Thyroid gland (tissue), 4 donors: ENCODE results near the gene NR4A2.

Source experiments
- CTCF ChIP-seq, 6 experiments: fragments of 200-600 bp in 3 of 6; fragments of 450-650 bp in 3 of 6; sonication (generic) in 3 of 6; IDR thresholded peaks; one replicate each; pipeline ENCODE4 v1.5.1; 2016 to 2019; ENCODE audit warnings: antibody characterized with exemption in 6 of 6, mild to moderate bottlenecking in 2 of 6, inconsistent platforms in 1 of 6, moderate library complexity in 1 of 6
- POLR2A ChIP-seq, 2 donors: fragments of 450-650 bp; IDR thresholded peaks; one replicate each; pipeline ENCODE4 v1.6.1; 2017; ENCODE audit warnings: antibody characterized with exemption in 2 of 2, mild to moderate bottlenecking in 2 of 2, moderate library complexity in 1 of 2

- TF ChIP-seq POLR2A (IDR thresholded peaks at IDR 0.05) (no peak), CTCF (IDR thresholded peaks at IDR 0.05) (no peak)
Measured at GRCh38 chr2:156356014-156356754, 23.7 kb upstream of the NR4A2 start.
